ENCODE data around the gene AHDC1. TPM values are rescaled to one million over a fixed set of nuclear protein-coding genes. Genes with fewer than 3 reads are reported as not detected.

The AHDC1 gene
- total and polyA plus RNA-seq, 2 of the 13 experiments (the other 11 are each of a cell fraction or from before 2014, with no cell fraction given), result 1.0 to 2.7 TPM

DNA sequence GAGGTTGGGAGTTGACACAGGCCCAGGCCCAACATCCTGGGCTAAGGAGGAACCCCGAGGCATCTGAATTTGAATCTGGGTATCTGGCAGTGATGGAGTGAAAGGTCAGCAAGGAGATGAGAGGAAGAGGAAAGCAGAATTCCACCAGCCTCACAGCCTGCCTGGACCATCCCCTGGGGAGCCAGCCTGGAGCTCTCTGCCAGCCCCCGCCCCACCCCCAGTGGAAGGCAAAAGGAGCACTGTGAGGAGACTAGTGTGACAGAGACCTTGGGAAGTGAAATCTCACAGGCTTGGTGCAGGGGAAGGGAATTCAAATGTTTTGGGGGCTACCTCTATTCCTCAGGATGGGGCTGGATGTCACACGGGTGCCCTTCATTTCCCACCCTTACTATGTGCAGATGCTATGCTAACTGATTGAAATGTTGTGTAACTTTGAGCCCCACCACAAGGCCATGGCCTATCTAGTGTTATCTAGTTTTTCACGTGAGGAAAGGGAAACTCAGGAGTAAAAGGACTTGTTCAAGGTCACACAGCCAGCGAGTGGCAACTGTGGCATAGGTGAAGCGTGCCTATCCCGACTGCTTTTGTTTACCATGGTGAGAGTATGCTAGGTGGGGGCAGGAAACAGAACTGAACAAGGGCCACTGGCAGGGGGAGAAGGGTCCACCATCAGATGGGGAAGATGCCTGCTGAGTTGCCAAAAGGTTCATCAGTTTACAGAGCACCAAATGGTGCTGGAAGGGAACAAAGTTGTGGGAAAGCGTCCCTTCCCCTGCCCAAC, 29.8 kb downstream of the AHDC1 start (continued):
- TF ChIP-seq KDM6A (CRISPR knock-in tag; IDR thresholded peaks at IDR 0.05; ENCODE audit: low read depth) (peak; percentile 53; the same call in 1 of the 2 replicates), SOX13 (IDR thresholded peaks at IDR 0.05) (peak; percentile 20; the same call in 1 of the 2 replicates), SOX13 (CRISPR knock-in tag; conservative IDR thresholded peaks at IDR 0.05 in 1 of 2, IDR thresholded peaks at IDR 0.05 in 1 of 2) (peak in 1 of 2 experiments; percentile 88; a peak in 2 of 4 replicates), RBM39 (IDR thresholded peaks at IDR 0.05; ENCODE audit: low read depth, low read length, poor library complexity, severe bottlenecking) (no peak), ZNF746 (CRISPR knock-in tag; IDR thresholded peaks at IDR 0.05) (peak; percentile 54; the same call in 1 of the 2 replicates), KDM1A (CRISPR knock-in tag; IDR thresholded peaks at IDR 0.05) (peak; percentile 53; the same call in 1 of the 2 replicates), GATA4 (IDR thresholded peaks at IDR 0.05; ENCODE audit: borderline replicate concordance, low read depth) (peak; percentile 86), ELF3 (CRISPR knock-in tag; IDR thresholded peaks at IDR 0.05) (peak; percentile 45; the same call in 1 of the 2 replicates), KAT8 (CRISPR knock-in tag; IDR thresholded peaks at IDR 0.05) (0 out of 2 replicates have a peak, but pooled peaks have one; percentile 35)
- TF ChIP-seq, protein P1, sequence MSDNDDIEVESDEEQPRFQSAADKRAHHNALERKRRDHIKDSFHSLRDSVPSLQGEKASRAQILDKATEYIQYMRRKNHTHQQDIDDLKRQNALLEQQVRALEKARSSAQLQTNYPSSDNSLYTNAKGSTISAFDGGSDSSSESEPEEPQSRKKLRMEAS (IDR thresholded peaks at IDR 0.05), result peak; percentile 20; the same call in 1 of the 2 replicates
- TF ChIP-seq, protein P2, sequence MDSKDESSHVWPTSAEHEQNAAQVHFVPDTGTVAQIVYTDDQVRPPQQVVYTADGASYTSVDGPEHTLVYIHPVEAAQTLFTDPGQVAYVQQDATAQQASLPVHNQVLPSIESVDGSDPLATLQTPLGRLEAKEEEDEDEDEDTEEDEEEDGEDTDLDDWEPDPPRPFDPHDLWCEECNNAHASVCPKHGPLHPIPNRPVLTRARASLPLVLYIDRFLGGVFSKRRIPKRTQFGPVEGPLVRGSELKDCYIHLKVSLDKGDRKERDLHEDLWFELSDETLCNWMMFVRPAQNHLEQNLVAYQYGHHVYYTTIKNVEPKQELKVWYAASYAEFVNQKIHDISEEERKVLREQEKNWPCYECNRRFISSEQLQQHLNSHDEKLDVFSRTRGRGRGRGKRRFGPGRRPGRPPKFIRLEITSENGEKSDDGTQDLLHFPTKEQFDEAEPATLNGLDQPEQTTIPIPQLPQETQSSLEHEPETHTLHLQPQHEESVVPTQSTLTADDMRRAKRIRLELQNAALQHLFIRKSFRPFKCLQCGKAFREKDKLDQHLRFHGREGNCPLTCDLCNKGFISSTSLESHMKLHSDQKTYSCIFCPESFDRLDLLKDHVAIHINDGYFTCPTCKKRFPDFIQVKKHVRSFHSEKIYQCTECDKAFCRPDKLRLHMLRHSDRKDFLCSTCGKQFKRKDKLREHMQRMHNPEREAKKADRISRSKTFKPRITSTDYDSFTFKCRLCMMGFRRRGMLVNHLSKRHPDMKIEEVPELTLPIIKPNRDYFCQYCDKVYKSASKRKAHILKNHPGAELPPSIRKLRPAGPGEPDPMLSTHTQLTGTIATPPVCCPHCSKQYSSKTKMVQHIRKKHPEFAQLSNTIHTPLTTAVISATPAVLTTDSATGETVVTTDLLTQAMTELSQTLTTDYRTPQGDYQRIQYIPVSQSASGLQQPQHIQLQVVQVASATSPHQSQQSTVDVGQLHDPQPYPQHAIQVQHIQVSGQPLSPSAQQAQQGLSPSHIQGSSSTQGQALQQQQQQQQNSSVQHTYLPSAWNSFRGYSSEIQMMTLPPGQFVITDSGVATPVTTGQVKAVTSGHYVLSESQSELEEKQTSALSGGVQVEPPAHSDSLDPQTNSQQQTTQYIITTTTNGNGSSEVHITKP (CRISPR knock-in tag; IDR thresholded peaks at IDR 0.05; ENCODE audit: low read depth), result 0 out of 2 replicates have a peak, but pooled peaks have one; percentile 32
- TF ChIP-seq, protein P3, sequence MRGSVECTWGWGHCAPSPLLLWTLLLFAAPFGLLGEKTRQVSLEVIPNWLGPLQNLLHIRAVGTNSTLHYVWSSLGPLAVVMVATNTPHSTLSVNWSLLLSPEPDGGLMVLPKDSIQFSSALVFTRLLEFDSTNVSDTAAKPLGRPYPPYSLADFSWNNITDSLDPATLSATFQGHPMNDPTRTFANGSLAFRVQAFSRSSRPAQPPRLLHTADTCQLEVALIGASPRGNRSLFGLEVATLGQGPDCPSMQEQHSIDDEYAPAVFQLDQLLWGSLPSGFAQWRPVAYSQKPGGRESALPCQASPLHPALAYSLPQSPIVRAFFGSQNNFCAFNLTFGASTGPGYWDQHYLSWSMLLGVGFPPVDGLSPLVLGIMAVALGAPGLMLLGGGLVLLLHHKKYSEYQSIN (CRISPR knock-in tag; IDR thresholded peaks at IDR 0.05; ENCODE audit: borderline replicate concordance), result no peak
- TF ChIP-seq, protein P4, sequence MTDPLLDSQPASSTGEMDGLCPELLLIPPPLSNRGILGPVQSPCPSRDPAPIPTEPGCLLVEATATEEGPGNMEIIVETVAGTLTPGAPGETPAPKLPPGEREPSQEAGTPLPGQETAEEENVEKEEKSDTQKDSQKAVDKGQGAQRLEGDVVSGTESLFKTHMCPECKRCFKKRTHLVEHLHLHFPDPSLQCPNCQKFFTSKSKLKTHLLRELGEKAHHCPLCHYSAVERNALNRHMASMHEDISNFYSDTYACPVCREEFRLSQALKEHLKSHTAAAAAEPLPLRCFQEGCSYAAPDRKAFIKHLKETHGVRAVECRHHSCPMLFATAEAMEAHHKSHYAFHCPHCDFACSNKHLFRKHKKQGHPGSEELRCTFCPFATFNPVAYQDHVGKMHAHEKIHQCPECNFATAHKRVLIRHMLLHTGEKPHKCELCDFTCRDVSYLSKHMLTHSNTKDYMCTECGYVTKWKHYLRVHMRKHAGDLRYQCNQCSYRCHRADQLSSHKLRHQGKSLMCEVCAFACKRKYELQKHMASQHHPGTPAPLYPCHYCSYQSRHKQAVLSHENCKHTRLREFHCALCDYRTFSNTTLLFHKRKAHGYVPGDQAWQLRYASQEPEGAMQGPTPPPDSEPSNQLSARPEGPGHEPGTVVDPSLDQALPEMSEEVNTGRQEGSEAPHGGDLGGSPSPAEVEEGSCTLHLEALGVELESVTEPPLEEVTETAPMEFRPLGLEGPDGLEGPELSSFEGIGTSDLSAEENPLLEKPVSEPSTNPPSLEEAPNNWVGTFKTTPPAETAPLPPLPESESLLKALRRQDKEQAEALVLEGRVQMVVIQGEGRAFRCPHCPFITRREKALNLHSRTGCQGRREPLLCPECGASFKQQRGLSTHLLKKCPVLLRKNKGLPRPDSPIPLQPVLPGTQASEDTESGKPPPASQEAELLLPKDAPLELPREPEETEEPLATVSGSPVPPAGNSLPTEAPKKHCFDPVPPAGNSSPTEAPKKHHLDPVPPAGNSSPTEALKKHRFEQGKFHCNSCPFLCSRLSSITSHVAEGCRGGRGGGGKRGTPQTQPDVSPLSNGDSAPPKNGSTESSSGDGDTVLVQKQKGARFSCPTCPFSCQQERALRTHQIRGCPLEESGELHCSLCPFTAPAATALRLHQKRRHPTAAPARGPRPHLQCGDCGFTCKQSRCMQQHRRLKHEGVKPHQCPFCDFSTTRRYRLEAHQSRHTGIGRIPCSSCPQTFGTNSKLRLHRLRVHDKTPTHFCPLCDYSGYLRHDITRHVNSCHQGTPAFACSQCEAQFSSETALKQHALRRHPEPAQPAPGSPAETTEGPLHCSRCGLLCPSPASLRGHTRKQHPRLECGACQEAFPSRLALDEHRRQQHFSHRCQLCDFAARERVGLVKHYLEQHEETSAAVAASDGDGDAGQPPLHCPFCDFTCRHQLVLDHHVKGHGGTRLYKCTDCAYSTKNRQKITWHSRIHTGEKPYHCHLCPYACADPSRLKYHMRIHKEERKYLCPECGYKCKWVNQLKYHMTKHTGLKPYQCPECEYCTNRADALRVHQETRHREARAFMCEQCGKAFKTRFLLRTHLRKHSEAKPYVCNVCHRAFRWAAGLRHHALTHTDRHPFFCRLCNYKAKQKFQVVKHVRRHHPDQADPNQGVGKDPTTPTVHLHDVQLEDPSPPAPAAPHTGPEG (CRISPR knock-in tag; IDR thresholded peaks at IDR 0.05), result no peak
- TF ChIP-seq, protein P5, sequence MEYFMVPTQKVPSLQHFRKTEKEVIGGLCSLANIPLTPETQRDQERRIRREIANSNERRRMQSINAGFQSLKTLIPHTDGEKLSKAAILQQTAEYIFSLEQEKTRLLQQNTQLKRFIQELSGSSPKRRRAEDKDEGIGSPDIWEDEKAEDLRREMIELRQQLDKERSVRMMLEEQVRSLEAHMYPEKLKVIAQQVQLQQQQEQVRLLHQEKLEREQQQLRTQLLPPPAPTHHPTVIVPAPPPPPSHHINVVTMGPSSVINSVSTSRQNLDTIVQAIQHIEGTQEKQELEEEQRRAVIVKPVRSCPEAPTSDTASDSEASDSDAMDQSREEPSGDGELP (IDR thresholded peaks at IDR 0.05; ENCODE audit: borderline replicate concordance, low read depth), result peak; percentile 37; the same call in 1 of the 2 replicates
- TF ChIP-seq, protein P6, sequence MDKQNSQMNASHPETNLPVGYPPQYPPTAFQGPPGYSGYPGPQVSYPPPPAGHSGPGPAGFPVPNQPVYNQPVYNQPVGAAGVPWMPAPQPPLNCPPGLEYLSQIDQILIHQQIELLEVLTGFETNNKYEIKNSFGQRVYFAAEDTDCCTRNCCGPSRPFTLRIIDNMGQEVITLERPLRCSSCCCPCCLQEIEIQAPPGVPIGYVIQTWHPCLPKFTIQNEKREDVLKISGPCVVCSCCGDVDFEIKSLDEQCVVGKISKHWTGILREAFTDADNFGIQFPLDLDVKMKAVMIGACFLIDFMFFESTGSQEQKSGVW (CRISPR knock-in tag; IDR thresholded peaks at IDR 0.05; ENCODE audit: borderline replicate concordance), result no peak

Measured in HepG2 (cell line).